Activated naive CD4-positive, alpha-beta T cell treated with anti-CD3 and anti-CD28 coated beads, Interleukin-2, amount 10 ng/mL, durations not matched to agents 7 days and 5 days (primary cell): ENCODE measurements around the gene TSEN15.

Experiments
- CTCF ChIA-PET: fragments of 350-600 bp; sonication (Branson Sonifier 250); formaldehyde crosslinking; loops from one replicate; lab custom pipeline; 2021; ENCODE audit warnings: antibody characterized with exemption; lab: Charles Lee
- DNase-seq: peaks from one replicate; pipeline ENCODE4 v3.0.0-alpha.2; 2020
- H3K27ac Mint-ChIP-seq: one replicate; pipeline ENCODE4 v1.8.0; 2021; ENCODE audit warnings: mild to moderate bottlenecking, moderate library complexity, mixed read lengths
- H3K27me3 Mint-ChIP-seq: one replicate; pipeline ENCODE4 v1.8.0; 2021; ENCODE audit warnings: mild to moderate bottlenecking, mixed read lengths
- H3K36me3 Mint-ChIP-seq: one replicate; pipeline ENCODE4 v1.8.0; 2021; ENCODE audit warnings: mixed read lengths
- H3K4me1 Mint-ChIP-seq: one replicate; pipeline ENCODE4 v1.8.0; 2021; ENCODE audit warnings: mixed read lengths
- H3K4me3 Mint-ChIP-seq: one replicate; pipeline ENCODE4 v1.8.0; 2021; ENCODE audit warnings: mild to moderate bottlenecking, moderate library complexity, mixed read lengths
- H3K9me3 Mint-ChIP-seq: one replicate; pipeline ENCODE4 v1.8.0; 2021; ENCODE audit warnings: mixed read lengths

The TSEN15 gene

GRCh38 chr1:184052194-184052559 is 647 bp downstream of the TSEN15 start:
- Mint-ChIP-seq H3K27me3 (peaks cover 22% of the 10 kb centered on the region), H3K9me3 (no peaks in the 10 kb centered on the region), H3K4me1 (peaks cover 36% of the 10 kb centered on the region), H3K27ac (peak overlapping the region; percentile 98), H3K36me3 (peaks cover 24% of the 10 kb centered on the region), H3K4me3 (peak overlapping the region; percentile 98)
- DNase-seq, result no peak
- CTCF ChIA-PET, result no interaction called here

GRCh38 chr1:184052750-184053149 is 1.2 kb downstream of the TSEN15 start:
- Mint-ChIP-seq H3K9me3 (no peaks in the 10 kb centered on the region), H3K27ac (peak overlapping the region; percentile 98), H3K36me3 (peaks cover 24% of the 10 kb centered on the region), H3K27me3 (peaks cover 17% of the 10 kb centered on the region), H3K4me1 (peaks cover 36% of the 10 kb centered on the region), H3K4me3 (peak overlapping the region; percentile 98)
- DNase-seq, result no peak
- CTCF ChIA-PET, result no interaction called here

GRCh38 chr1:184053881-184054280 is 2.4 kb downstream of the TSEN15 start:
- peaks cover 8% of the 10 kb centered on the region for H3K27me3 Mint-ChIP-seq
- no peaks in the 10 kb centered on the region for H3K9me3 Mint-ChIP-seq
- no peak overlapping the region for H3K27ac Mint-ChIP-seq
- peaks cover 24% of the 10 kb centered on the region for H3K36me3 Mint-ChIP-seq
- CTCF ChIA-PET, result no interaction called here
- H3K4me3 Mint-ChIP-seq, result no peak overlapping the region
- peaks cover 36% of the 10 kb centered on the region for H3K4me1 Mint-ChIP-seq
- no peak for DNase-seq

- Mint-ChIP-seq H3K36me3 (peaks cover 31% of the 10 kb centered on the region), H3K9me3 (no peaks in the 10 kb centered on the region), H3K27me3 (no peaks in the 10 kb centered on the region), H3K27ac (no peak overlapping the region), H3K4me1 (peaks cover 26% of the 10 kb centered on the region), H3K4me3 (no peak overlapping the region)
- CTCF ChIA-PET, result no interaction called here
- no peak for DNase-seq
Measured at GRCh38 chr1:184056921-184057555, 5.5 kb downstream of the TSEN15 start.

- H3K36me3 Mint-ChIP-seq, result peaks cover 28% of the 10 kb centered on the region
- CTCF ChIA-PET, result interaction anchor here (0.6 kb wide), 1 partner anchor 325 kb away, joined by 3 read pairs; no protein-coding TSS in a partner anchor
Measured at GRCh38 chr1:184059887-184060286, 8.4 kb downstream of the TSEN15 start.

GRCh38 chr1:184060316-184060715 is 8.8 kb downstream of the TSEN15 start:
- Mint-ChIP-seq H3K4me3 (no peak overlapping the region), H3K27me3 (no peaks in the 10 kb centered on the region), H3K9me3 (no peaks in the 10 kb centered on the region), H3K27ac (no peak overlapping the region), H3K36me3 (peaks cover 25% of the 10 kb centered on the region), H3K4me1 (peaks cover 6% of the 10 kb centered on the region)
- no peak for DNase-seq
- CTCF ChIA-PET, result no interaction called here

More at GRCh38 chr1:184059887-184060286, 8.4 kb downstream of the TSEN15 start:
- Mint-ChIP-seq H3K4me3 (no peak overlapping the region), H3K27me3 (no peaks in the 10 kb centered on the region), H3K27ac (no peak overlapping the region), H3K9me3 (no peaks in the 10 kb centered on the region), H3K4me1 (peaks cover 6% of the 10 kb centered on the region)
- DNase-seq, result no peak

- Mint-ChIP-seq H3K27me3 (no peaks in the 10 kb centered on the region), H3K4me3 (no peak overlapping the region), H3K36me3 (peaks cover 31% of the 10 kb centered on the region), H3K9me3 (no peaks in the 10 kb centered on the region), H3K27ac (no peak overlapping the region), H3K4me1 (peaks cover 6% of the 10 kb centered on the region)
- CTCF ChIA-PET, result no interaction called here
- DNase-seq, result no peak
Measured at GRCh38 chr1:184061396-184062003, 10.0 kb downstream of the TSEN15 start.

- no peaks in the 10 kb centered on the region for H3K27me3 Mint-ChIP-seq
- H3K4me1 Mint-ChIP-seq, result peaks cover 3% of the 10 kb centered on the region
- no peak overlapping the region for H3K27ac Mint-ChIP-seq
- CTCF ChIA-PET, result interaction anchor here (0.7 to 0.9 kb wide), 2 partner anchors 17 to 608 kb away, joined by 3 read pairs; no protein-coding TSS in a partner anchor
- peaks cover 30% of the 10 kb centered on the region for H3K36me3 Mint-ChIP-seq
- DNase-seq, result no peak
- H3K4me3 Mint-ChIP-seq, result no peak overlapping the region
- H3K9me3 Mint-ChIP-seq, result no peaks in the 10 kb centered on the region
Measured at GRCh38 chr1:184062640-184063286, 11.2 kb downstream of the TSEN15 start.

- Mint-ChIP-seq H3K4me1 (no peaks in the 10 kb centered on the region), H3K4me3 (no peak overlapping the region), H3K27me3 (no peaks in the 10 kb centered on the region), H3K36me3 (peaks cover 24% of the 10 kb centered on the region), H3K27ac (peak overlapping the region; percentile 53), H3K9me3 (no peaks in the 10 kb centered on the region)
- no peak for DNase-seq
- CTCF ChIA-PET, result no interaction called here
Measured at GRCh38 chr1:184065559-184065958, 14.0 kb downstream of the TSEN15 start.

GRCh38 chr1:184068354-184068753 is 16.8 kb downstream of the TSEN15 start:
- H3K4me1 Mint-ChIP-seq, result no peaks in the 10 kb centered on the region
- peaks cover 28% of the 10 kb centered on the region for H3K36me3 Mint-ChIP-seq
- DNase-seq, result no peak
- no peak overlapping the region for H3K27ac Mint-ChIP-seq
- no peaks in the 10 kb centered on the region for H3K9me3 Mint-ChIP-seq
- CTCF ChIA-PET, result interaction anchor here (1.4 kb wide), 1 partner anchor 596 kb away, joined by 3 read pairs; no protein-coding TSS in a partner anchor
- H3K27me3 Mint-ChIP-seq, result no peaks in the 10 kb centered on the region
- no peak overlapping the region for H3K4me3 Mint-ChIP-seq

GRCh38 chr1:184069675-184070074 is 18.1 kb downstream of the TSEN15 start:
- CTCF ChIA-PET, result interaction anchor here (0.6 to 1.4 kb wide), 2 partner anchors 371 to 595 kb away, joined by 3 read pairs; no protein-coding TSS in a partner anchor
- Mint-ChIP-seq H3K36me3 (peaks cover 23% of the 10 kb centered on the region), H3K27ac (no peak overlapping the region), H3K4me3 (no peak overlapping the region), H3K9me3 (no peaks in the 10 kb centered on the region), H3K27me3 (no peaks in the 10 kb centered on the region), H3K4me1 (no peaks in the 10 kb centered on the region)
- no peak for DNase-seq

- Mint-ChIP-seq H3K9me3 (no peaks in the 10 kb centered on the region), H3K4me3 (no peak overlapping the region), H3K36me3 (peaks cover 10% of the 10 kb centered on the region), H3K4me1 (no peaks in the 10 kb centered on the region), H3K27ac (no peak overlapping the region), H3K27me3 (no peaks in the 10 kb centered on the region)
- CTCF ChIA-PET, result interaction anchor here (0.7 kb wide), 1 partner anchor 16 kb away, joined by 3 read pairs; no protein-coding TSS in a partner anchor
- DNase-seq, result no peak
Measured at GRCh38 chr1:184072376-184072775, 20.8 kb downstream of the TSEN15 start.

- DNase-seq, result no peak
- no peak overlapping the region for H3K4me3 Mint-ChIP-seq
- CTCF ChIA-PET, result no interaction called here
- H3K27ac Mint-ChIP-seq, result no peak overlapping the region
- no peaks in the 10 kb centered on the region for H3K4me1 Mint-ChIP-seq
- no peaks in the 10 kb centered on the region for H3K27me3 Mint-ChIP-seq
- H3K36me3 Mint-ChIP-seq, result peaks cover 10% of the 10 kb centered on the region
- no peaks in the 10 kb centered on the region for H3K9me3 Mint-ChIP-seq
Measured at GRCh38 chr1:184074383-184074782, 22.9 kb downstream of the TSEN15 start.
